GM18870 (cell line): Measurements from ENCODE around the gene PPP1R12A.
"Not testable (repeated sequence)": the region's sequence is repeated elsewhere in the genome, so short reads cannot be mapped to it uniquely, and the experiment has no call there.

Source experiments
- ATAC-seq: cut with Tn5 transposase; IDR thresholded peaks from one replicate; pipeline ENCODE4 v1.9.1; 2021; ENCODE audit warnings: moderate library complexity; ENCODE audit not compliant: unreplicated experiment

PPP1R12A gene

GRCh38 chr12:79935021-79935623 lies at the start of gene PPP1R12A:
TSS of gene PPP1R12A (minus strand) at chr12:79935097. CDS start at chr12:79934931, 166 bp downstream.
- peak; percentile 75 for ATAC-seq

DNA sequence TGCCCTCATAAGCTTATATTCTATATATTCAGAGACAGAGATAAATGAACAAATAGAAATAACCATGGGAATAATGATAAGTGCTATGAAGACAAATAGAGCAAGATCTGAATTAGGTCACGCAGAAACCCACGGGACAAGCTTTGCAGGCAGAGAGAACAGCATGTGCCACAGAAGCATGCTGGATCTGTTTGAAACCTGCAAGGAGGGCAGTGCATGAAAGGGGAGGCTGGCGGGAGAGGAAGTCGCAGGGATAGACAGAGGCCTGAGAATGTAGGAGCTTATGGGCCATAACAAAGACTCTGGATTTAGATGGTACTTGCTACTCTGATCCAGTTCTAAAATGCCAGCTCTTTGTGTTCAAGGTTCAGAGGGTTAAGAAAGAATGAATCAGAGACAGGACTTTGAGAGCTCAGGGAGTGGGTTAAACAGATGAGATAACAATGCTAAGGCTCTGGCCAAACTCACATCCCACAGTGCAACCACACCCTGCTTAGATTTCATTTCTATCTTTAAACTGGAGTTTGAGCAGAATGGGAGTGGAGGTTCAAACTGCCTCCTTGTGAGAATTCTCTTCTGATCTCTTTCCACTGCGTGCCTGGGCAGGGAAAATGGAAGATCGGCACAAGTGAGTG lies 49.2 kb upstream of the PPP1R12A start:
- no peak for ATAC-seq

GRCh38 chr12:79983492-79983891 lies 48.6 kb upstream of the PPP1R12A start:
- no peak for ATAC-seq

- no peak for ATAC-seq
Measured at GRCh38 chr12:79982086-79983062, 47.5 kb upstream of the PPP1R12A start.

- ATAC-seq, result no peak
Measured at GRCh38 chr12:79978692-79979091, 43.8 kb upstream of the PPP1R12A start.

DNA sequence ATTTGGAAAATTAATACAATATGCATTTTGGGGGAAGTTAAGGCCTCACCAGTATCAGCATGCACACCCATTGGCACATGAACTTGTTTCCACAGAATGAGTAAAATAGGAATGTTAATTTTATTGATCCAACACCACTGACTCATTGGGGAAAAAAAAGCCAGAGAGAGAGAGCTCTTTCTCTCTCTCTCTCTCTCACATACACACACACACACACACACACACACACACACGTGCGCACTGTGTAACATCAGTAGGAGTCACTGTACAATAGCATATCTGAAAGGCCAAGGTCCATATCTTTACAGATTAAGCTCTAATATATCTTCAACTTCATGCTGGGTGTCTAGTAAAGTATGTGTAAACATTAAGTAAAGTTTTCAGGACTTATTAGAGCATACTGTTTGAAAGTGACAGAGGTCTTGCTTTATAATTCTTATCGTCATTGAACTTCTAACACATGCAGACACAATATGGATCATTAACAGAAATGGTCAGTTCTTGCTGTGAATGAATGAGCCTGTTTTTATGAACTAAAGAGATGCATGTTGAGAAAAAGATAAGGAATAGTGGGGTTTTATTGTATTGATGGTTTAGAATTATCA lies 43.1 kb upstream of the PPP1R12A start:
- ATAC-seq, result not testable (repeated sequence)

- ATAC-seq, result no peak
Measured at GRCh38 chr12:79975143-79975542, 40.2 kb upstream of the PPP1R12A start.

DNA sequence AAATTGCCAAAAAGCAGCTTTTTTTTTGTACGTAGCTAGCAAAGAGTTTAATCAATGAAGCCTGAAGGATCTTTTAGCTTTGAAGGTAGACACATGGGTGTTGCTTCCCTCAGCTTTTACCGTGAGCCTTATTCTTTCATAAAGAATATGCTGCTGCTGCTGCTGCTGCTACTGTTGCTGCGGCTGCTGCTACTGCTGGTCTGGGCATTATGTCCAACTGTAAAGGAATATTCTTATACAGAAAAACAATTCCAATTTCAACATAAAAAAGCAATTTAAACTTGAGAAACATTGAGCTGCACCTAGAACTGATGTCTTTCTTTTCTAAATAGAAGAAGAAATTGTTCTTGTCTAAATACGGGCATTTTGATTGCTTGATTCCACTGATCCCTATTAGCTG lies 38.9 kb upstream of the PPP1R12A start:
- ATAC-seq, result no peak

DNA sequence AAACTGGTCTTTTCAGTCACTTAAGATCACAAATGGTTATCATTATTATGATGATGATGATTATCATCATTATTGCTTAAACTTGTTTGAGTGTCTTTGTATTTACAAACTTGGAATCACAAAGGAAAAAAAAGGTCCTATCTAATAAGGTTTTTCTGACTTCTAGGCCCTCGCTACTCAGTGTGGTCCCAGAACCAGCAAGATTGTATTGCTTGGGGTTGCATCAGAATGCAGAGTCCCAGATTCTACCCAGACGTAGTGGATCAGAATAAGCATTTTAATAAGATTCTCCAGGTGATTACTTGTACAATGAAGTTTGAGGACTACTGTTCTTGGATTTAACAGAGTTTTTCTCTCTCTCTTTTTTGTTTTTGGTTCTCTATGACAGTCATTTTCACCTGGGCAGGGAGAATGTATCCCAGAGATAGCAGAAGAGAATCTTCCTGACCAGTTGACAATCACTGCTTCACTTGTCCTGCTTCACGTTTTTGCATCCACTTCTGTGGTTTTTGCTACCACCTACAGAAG lies 29.3 kb upstream of the PPP1R12A start:
- ATAC-seq, result no peak

DNA sequence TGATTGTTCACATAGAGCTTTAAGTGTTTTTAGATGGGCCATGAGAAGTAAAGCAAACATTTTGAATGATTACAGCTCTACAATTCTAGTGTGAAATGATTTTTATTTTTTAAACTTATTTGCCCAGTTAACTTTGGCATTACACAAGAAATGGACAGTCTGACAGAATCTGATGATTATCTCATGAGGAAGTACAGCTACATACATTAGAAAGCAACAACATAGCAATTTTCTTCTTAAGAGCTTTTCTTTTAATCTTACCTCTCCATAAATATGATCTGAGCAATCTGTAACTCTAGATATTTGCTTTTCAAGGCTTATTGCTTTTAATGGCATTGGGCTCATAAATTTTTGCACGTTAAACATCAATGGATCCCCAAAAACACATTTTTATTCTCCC lies 26.5 kb upstream of the PPP1R12A start:
- ATAC-seq, result no peak

DNA sequence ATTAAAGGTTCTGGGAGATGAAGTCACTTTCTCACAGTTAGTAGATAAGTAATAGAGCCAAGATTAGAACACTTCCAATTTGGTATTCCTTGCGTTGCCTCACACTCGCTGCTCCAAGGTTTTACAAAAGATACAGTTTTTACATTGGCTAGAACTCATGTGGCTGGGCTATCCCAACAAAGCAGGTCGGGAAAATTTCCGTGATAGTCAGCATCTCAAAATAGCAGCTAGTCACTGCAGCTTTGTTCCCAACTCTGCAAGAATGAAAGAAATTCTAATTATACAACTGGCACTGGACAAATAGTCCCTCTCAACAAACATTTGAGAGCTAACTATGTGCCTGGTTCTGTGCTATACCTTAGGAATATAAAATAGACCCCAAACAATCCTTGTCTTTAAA lies 24.6 kb upstream of the PPP1R12A start:
- ATAC-seq, result no peak

GRCh38 chr12:79956896-79957295 lies 22.0 kb upstream of the PPP1R12A start:
- ATAC-seq, result no peak

DNA sequence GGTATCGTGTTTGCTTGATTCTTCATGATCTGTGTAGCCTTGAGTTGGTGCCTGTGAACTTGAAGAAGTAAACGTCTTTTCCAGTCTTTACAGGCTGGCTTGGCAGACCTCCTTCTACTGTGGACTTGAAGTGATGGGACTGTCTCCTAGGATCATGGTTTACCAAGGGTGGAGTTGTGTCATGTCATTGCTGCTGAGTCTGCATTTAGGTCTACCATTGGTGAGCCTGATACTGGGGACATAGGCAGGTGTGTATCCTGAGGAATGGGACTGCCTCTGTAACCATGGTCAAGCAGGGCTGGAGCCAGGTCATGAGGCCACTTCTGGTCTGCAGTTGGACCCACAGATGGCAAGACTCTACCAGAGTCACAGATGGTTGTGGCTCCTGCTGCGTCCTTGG lies 20.7 kb upstream of the PPP1R12A start:
- no peak for ATAC-seq

GRCh38 chr12:79954037-79954610 lies 19.2 kb upstream of the PPP1R12A start:
- no peak for ATAC-seq

DNA sequence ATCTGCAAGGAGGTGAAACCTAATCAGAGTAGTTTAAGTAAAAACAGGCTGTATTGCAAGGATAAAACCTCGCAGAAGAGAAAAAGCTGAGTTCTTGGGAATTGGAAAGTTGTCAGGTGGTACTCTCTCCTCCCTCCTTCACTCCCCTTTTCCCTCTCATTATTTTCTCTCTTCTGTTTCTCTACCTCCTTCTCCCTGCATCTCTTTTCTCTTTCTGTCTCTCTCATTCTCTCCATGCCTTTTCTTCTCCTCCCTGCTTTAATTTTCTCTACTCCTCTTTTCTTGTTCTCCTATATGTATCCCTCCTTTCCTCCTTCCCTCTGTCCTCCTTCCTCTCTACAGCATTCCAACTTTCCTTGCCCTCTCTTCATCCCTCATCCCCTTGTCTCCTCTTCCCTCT lies 14.2 kb upstream of the PPP1R12A start:
- ATAC-seq, result no peak

GRCh38 chr12:79945433-79945832 lies 10.5 kb upstream of the PPP1R12A start:
- no peak for ATAC-seq

DNA sequence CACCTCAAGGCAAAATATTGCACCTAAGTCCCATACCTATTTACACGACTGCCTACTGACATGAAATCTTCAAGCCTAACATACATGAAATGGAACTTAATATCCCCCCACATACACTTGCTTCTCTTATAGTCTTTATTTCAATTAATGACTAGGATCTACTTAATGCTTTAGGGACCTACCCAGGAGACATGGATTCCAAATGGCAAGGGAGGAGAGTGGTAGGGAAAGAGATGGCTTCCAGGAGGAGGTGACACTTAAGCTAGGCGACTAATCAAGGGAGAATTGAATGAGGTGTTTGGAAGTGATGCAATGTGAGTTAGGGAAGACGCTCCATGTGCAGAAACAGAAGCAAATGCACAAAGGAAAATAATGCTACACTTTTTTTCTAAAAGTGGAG lies 9.7 kb upstream of the PPP1R12A start:
- ATAC-seq, result no peak

DNA sequence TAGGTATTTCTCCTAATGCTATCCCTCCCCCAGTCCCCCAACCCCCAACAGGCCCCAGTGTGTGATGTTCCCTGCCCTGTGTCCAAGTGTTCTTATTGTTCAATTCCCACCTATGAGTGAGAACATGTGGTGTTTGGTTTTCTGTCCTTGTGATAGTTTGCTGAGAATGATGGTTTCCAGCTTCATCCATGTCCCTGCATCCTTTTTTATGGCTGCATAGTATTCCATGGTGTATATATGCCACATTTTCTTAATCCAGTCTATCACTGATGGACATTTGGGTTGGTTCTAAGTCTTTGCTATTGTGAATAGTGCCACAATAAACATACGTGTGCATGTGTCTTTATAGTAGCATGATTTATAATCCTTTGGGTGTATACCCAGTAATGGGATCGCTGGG lies 7.9 kb upstream of the PPP1R12A start:
- not testable (repeated sequence) for ATAC-seq

GRCh38 chr12:79939728-79940310 lies 4.9 kb upstream of the PPP1R12A start:
- ATAC-seq, result no peak

DNA sequence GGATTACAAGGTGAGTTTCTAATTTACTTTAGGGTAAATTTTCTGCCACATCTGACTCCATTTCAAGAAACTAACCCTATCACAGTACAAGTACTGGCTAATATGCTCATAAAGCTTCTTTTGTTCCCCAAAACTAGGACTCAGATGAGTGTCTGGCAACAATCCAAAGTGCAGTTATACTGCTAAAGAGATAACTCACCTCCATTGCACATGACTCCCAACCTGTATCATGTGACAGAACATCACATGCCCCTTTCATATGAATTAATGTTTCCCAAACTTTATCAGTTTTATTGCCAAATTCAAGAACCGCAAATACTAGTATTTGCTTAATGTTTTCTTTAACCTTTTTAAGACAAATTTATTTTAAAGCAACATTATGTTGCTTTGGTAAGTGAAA lies 3.9 kb upstream of the PPP1R12A start:
- ATAC-seq, result no peak
